Anterior cingulate cortex (tissue), 58 donors: ENCODE measurements around the gene CASP9.
"Not testable (repeated sequence)": the region's sequence is repeated elsewhere in the genome, so short reads cannot be mapped to it uniquely, and the experiment has no call there.

Source experiments
- DNase-seq, 58 donors: peaks; one replicate each; lab custom pipeline; 2025; lab: John Stamatoyannopoulos, UW

Gene CASP9

GRCh38 chr1:15475752-15476314, 48.2 kb downstream of the CASP9 start, which contains the start of gene CELA2B:
TSS of gene CELA2B (plus strand) at chr1:15476104. CDS start at chr1:15476126, 22 bp downstream.
- DNase-seq = no peak

- DNase-seq = no peak
Measured at GRCh38 chr1:15472587-15472986, 51.4 kb downstream of the CASP9 start.

GRCh38 chr1:15471723-15472122, 52.3 kb downstream of the CASP9 start:
- DNase-seq = not testable (repeated sequence)

- DNase-seq = not testable (repeated sequence)
Measured at GRCh38 chr1:15471067-15471466, 52.9 kb downstream of the CASP9 start.

- peak in 17 of 58 donors; percentile 2 to 20 (median 8) for DNase-seq
Measured at GRCh38 chr1:15469821-15470448, 54.1 kb downstream of the CASP9 start.

GRCh38 chr1:15469361-15469760, 54.7 kb downstream of the CASP9 start:
- peak in 1 of 58 donors; percentile 8 for DNase-seq

GRCh38 chr1:15468145-15468544, 55.9 kb downstream of the CASP9 start:
- no peak for DNase-seq

- DNase-seq = not testable (repeated sequence)
Measured at GRCh38 chr1:15466955-15467625, 56.9 kb downstream of the CASP9 start.

GRCh38 chr1:15465674-15466073, 58.3 kb downstream of the CASP9 start:
- DNase-seq = no peak

- DNase-seq = not testable (repeated sequence)
Measured at GRCh38 chr1:15463926-15464322, 60.1 kb downstream of the CASP9 start.

GRCh38 chr1:15463064-15463800, 60.8 kb downstream of the CASP9 start:
- not testable (repeated sequence) for DNase-seq

- DNase-seq = no peak
Measured at GRCh38 chr1:15460708-15461095, 63.3 kb downstream of the CASP9 start.

GRCh38 chr1:15459771-15460707, 64.0 kb downstream of the CASP9 start:
- DNase-seq = no peak

- not testable (repeated sequence) for DNase-seq
Measured at GRCh38 chr1:15458388-15458787, 65.6 kb downstream of the CASP9 start.

- DNase-seq = no peak
Measured at GRCh38 chr1:15457585-15457984, 66.4 kb downstream of the CASP9 start.

GRCh38 chr1:15456313-15456954, 67.6 kb downstream of the CASP9 start, which contains the start of gene CELA2A:
TSS of gene CELA2A (plus strand) at chr1:15456732. CDS start at chr1:15456754, 22 bp downstream.
- DNase-seq = no peak

- DNase-seq = no peak
Measured at GRCh38 chr1:15455522-15455921, 68.5 kb downstream of the CASP9 start.

GRCh38 chr1:15454256-15454655, 69.8 kb downstream of the CASP9 start:
- DNase-seq = no peak

- DNase-seq = no peak
Measured at GRCh38 chr1:15453734-15454133, 70.3 kb downstream of the CASP9 start.
